Hepatocyte (in vitro differentiated cells): ENCODE data around the gene OVAAL.

Experiments
- EZH2 ChIP-seq: fragments of 200-600 bp; sonication (generic); IDR thresholded peaks from 2 replicates; pipeline ENCODE4 v1.6.1; 2016; ENCODE audit warnings: antibody characterized with exemption, mild to moderate bottlenecking, borderline replicate concordance
- EZH2phosphoT487 ChIP-seq: fragments of 200-600 bp; sonication (generic); IDR thresholded peaks from one replicate; pipeline ENCODE4 v1.6.1; 2018; ENCODE audit warnings: antibody characterized with exemption, mild to moderate bottlenecking, low read depth, moderate library complexity; ENCODE audit not compliant: unreplicated experiment, severe bottlenecking
- TF ChIP-seq, protein P1 (sequence below): fragments of 200-600 bp; sonication (generic); IDR thresholded peaks from 2 replicates; pipeline ENCODE4 v1.5.1; 2016; ENCODE audit warnings: antibody characterized with exemption, mild to moderate bottlenecking; ENCODE audit not compliant: poor library complexity

DNA sequence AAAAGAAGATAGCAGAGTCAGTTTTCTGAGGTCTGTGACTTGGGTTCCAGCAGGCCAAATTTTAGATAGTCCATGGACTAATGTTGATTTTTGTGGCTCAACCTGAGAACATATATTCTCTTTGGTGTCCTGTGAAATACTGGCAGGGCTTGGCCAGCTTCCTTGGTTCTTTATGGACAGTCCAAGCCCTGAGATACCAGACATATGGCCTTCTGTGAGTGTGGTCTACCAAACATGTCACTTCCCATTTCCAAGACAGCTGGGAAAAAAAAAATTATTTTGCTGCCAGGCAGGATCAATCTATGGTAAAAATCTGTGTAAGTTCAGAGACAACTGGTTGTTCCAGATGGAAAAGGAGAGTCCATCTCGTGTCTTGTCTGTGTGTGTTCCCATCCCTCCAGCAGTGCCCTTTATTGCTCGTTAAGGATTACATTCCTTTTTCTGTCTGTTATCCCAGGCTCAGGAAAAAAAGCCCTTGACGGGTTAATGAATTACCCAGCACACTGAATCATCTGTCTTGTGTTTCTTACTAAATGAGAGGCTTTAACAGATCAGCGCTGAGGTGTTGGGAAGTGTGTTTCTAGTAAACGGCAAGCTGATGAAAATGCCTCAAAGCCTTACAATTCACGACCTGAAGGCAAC lies 39.7 kb downstream of the OVAAL start:
- TF ChIP-seq, protein P1, sequence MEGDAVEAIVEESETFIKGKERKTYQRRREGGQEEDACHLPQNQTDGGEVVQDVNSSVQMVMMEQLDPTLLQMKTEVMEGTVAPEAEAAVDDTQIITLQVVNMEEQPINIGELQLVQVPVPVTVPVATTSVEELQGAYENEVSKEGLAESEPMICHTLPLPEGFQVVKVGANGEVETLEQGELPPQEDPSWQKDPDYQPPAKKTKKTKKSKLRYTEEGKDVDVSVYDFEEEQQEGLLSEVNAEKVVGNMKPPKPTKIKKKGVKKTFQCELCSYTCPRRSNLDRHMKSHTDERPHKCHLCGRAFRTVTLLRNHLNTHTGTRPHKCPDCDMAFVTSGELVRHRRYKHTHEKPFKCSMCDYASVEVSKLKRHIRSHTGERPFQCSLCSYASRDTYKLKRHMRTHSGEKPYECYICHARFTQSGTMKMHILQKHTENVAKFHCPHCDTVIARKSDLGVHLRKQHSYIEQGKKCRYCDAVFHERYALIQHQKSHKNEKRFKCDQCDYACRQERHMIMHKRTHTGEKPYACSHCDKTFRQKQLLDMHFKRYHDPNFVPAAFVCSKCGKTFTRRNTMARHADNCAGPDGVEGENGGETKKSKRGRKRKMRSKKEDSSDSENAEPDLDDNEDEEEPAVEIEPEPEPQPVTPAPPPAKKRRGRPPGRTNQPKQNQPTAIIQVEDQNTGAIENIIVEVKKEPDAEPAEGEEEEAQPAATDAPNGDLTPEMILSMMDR = no peak
- no peak for TF ChIP-seq EZH2
- no peak for TF ChIP-seq EZH2phosphoT487
